HCEC 1CT (cell line): ENCODE results near the gene FBLN2.

Source experiments
- DNase-seq: peaks from one replicate; pipeline ENCODE4 v3.0.0-alpha.2; 2017

Gene FBLN2

DNA sequence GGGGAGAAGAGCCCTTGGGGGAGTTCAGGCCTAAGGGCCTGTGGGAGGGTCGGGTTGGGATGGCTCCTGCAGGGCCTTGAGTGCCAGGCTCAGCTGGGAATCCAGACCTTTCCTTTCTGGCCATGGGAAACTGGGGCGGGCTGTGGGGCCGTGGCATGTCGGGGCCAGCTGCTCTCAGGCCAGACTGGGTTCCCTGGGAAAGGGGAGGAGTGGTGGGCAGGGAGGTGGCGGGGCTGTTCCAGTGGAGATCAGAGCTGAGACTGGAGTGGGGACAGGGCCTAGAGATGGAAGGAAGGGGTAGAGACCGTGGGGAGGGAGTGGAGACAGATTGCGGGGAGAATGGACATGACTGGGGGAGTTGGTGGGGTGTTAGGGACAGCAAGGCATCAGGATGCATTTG lies 20.3 kb downstream of the FBLN2 start:
- no peak for DNase-seq

DNA sequence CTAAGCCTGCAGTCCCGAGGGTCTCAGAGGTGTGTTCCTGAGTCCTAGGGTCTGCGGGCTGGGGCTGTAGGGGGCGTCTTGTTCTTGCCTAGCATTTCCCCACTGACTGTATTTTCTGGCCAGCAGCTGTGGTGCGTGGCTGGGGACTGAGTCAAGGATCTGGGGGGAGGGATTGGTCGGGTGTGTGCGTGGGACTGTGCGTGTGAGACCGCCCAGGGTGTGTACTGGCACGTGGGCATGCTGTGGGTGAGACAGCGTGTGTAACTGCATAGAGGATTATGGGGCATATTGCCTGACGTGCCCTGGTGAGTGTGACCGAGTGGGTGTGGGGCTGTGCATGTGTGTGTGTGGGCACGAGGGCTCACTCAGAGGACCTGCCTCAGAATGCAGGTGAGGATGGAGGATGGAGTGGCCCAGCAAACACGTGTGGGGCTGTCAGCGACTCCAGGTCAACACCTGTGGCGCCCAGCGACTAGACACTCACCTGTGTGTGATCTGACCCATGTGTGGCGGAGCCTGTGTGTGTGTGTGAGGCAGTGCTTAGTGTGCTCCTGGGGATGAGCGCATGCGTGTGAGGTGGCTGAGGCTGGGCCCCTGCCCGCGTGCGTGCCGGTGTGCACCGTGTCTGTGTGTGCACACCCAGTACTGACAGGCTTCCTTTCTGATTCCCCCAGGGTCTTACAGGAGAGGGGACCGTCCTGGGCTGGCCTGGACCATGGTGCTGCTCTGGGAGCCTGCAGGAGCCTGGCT lies 20.9 kb downstream of the FBLN2 start:
- DNase-seq = no peak

DNA sequence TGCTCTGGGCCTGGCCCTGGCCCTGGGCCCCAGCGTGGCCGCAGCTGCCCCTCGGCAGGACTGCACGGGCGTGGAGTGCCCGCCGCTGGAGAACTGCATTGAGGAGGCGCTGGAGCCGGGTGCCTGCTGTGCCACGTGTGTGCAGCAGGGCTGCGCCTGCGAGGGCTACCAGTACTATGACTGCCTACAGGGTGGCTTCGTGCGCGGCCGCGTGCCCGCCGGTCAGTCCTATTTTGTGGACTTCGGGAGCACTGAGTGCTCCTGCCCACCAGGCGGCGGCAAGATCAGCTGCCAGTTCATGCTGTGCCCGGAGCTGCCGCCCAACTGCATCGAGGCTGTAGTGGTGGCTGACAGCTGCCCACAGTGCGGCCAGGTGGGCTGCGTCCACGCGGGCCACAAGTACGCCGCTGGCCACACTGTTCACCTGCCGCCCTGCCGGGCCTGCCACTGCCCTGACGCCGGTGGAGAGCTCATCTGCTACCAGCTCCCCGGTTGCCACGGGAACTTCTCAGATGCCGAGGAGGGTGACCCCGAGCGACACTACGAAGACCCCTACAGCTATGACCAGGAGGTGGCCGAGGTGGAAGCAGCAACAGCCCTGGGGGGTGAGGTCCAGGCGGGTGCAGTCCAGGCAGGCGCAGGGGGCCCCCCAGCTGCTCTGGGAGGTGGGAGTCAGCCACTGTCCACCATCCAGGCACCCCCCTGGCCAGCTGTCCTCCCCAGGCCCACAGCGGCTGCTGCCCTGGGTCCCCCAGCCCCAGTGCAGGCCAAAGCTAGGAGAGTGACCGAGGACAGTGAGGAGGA lies 21.7 kb downstream of the FBLN2 start:
- DNase-seq = no peak

DNA sequence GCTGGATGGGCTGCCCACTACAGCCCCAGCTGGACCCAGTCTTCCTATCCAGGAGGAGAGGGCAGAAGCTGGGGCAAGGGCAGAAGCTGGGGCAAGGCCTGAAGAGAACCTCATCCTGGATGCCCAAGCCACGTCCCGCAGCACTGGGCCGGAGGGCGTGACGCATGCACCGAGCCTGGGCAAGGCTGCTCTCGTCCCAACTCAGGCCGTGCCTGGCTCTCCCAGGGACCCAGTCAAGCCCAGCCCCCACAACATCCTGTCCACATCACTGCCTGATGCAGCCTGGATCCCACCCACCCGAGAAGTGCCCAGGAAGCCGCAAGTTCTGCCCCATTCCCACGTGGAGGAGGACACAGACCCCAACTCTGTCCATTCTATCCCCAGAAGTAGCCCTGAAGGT lies 22.3 kb downstream of the FBLN2 start:
- no peak for DNase-seq

DNA sequence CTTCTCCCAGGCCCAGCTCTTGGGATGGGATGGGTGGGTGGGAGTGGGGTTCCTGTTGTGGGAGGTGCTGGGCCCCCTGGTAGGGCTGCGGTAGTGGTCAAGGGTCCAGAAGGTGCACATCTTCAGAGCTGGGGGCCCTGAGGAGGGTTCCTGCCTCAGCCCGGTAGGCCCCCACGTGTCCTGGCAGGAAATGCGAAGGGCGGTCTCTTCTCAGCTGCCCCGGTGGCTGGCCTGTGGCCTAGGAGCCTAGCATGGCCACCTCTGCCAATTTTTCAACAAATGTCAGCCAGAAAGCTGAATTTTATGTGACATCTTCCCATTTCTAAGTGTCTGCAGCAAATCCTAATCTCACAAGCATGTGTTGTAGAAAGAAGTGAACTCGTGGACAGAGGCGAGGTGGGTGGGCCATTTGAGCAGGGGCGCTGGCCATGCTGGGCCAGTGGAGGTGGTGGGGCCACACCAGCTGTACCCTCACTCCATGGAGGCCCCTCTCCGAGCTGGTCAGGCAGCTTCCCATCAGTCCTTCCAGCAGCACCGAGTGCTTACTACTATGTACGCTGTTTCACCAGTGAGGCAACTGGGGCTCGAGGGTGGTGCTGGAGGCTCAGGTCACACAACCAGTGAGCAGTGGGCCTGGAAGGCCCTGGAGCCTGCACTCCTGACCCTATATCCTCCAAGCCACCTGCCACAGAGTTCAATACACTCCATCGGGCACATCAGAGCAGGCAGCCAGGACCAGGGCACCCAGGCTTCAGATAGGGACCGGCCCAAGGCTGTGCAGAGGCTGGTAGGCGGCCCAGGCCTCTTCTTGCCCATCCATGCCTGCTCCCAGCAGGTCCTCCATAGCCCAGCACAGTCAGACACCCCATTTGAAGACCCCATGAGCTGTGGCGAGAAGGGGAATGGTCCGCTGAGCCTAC lies 23.2 kb downstream of the FBLN2 start:
- no peak for DNase-seq

DNA sequence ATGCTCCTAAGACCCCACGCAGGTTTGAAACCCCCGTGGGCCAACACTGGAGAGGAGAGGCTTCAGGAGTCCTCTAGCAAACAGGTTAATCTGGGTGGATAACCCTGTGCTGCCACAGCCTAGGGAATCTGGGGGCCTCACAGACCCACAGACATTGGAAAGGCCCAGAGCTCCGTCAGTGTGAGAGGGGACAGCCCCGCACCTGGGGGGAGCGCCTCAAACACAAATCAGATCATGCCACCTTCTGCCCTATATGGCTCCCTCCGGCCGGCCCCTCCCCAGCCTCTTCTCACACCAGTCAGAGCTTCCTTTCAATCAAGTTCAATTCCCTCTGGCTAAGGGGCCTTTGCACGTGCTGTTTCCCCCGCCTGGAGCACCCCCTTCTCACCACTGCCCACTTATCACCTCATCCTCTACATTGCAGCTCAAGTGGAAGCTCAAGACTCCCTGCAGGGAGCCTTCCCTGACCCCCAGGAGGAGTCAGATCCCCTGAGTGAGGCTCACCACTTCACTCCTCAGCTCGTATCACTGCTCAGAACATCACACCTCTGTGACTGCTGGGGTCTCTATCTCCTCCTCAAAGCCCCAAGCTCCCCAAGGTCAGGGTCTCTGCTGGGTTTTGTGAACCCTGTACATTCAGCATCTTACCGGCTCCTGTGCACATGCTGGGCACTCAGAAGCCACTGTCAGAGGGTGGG lies 24.1 kb downstream of the FBLN2 start:
- no peak for DNase-seq

DNA sequence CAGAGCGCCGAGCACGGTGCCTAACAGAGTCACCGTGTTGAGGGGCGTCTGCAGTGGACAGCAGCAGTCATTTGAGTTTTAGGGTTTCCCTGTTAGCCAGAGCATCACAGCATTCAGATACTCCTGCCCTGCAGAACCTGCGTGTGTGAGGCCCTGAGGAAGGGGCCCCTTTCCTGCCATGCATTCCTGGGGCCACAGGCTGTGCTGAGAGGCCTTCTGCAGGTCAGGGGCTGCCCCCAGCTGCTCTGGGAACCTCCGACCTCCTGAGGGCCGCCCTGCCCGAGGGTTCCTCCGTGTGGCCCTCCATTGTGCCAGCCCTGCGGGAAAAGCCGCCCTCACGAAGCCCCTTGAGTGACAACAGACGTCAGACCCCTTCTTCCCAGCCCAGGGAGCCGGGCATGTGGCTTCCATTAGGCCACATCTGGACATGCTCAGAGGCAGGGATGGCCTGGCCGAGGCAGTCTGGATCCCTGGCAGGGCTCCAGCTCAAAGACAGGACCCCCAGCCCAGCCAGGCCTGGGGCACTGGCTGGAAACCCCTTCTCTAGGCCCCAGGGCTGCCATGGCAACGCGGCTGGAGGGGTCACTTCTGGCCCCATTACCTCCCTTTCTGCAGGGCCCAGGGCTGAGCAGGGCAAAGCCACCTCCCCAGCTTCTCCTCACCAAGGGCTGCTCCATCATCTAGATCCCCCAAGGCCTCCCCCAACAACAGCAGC lies 25.3 kb downstream of the FBLN2 start:
- DNase-seq = no peak

DNA sequence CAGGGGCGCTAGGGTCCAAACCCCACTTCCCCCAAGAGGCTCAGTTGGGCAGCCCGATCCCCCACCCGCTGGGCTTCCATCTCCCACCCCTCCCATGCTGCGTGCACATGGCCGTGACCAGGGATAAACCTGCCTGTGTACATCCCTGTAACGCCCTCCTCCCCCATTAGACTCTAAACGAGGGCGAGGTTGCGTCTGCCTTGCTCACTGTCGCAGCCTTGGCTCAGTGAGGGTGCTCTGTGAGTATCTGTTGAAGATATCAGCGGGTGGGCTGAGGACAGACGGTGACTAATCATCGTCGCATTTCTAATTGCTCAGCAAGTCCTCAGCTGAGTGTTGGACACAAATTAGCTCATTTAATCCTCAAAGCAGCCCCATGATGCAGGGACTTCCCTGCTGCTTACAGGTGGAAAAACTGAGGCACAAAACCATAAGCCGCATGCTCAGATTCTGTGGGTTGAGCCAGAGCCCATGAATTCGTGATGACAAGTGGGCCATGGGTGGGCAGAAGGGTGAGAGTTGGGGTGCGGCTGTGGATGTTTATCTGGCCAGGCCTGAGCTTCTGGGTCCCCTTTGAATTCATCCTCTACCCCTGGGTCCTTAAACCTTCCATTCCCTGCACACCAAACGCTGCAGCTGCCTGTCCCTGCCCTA lies 26.0 kb downstream of the FBLN2 start:
- no peak for DNase-seq

DNA sequence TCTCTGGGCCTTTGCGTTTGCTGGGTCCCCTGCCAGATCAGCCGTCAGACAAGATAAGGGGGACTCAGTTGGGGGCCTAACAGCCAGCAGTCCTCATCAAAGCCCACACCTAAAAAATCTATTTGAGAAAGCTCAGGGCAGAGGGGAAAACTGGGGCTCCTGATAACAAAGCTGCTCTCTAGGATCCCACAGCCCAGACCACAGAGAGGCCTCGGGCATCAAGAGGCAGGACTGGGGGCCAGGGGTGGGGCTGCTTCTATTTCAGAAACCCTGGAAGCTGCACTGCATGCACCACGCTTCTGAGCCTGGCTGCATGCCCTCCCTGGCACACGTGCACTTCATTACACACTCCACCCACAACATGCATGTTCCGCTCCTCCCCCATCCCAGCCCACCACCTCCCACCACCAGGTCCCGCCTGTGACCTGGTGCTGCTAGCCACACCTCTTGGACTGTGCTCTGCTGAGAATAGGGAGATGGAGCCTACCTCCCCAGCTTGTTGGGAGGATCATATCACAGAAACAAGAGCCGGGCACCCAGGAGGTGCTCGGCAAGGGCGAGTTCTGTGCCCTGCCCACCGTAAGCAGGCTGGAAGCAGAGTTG lies 26.6 kb downstream of the FBLN2 start:
- no peak for DNase-seq

DNA sequence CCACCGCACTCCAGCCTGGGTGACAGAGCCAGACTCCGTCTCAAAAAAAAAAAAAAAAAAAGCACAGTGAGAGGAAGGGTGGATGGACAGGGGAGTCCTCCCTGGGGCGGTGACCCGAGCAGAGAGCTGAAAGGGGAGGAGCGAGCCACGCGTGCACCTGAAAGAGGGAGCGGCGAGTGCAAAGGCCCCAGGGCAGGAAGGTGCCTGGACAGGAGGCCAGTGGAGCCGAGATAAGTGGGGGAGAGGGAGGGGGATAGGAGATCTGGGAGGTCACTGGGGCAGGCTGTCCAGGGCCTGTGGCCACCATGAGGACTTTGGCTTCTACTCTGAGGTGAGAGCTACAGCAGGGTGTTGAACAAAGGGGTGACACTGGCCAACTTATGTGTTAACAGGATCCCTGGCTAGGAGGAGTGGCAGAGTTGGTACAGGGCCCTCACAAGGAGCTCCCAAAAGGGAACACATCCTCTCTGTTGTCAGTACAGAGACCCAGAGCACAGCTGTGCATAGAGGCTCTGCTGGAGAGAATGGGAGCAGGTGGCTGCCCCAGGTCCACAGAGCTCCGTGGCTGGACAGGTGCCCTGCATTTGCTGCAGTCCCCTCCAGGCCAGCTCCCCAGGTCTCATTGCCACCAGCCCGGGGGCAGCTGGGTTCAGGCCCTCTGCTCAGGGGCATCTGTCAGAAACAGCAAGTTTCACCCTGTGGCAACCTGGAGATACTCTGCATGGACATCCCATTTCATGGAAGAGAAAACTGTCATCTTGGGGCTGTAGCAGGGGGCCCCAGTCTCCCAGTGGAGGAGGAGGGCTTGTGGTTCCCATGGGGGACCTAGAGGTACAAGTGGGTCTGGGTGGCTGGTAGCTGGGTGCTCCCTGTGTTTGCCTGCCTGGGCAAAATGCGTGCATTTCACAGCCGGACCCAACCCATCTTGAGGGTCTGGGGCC lies 28.5 kb downstream of the FBLN2 start:
- DNase-seq = no peak

DNA sequence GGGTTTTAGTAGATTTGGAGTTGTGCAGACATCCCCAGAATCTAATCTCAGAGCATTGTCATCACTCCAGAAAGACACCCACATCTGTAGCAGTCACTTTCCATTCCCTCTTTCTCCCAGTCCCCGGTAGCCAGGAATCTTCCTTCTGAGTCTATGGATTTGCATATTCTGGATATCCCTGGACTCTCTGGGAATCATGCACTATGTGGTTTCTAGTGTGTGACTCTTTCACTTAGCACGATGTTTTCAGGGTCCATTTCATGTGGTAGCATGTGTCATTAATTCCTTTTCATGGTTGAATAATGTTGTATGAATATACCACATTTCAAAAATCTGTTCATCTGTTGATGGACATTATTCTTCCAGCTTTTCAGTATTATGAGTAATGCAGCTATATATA lies 29.3 kb downstream of the FBLN2 start:
- DNase-seq = no peak

DNA sequence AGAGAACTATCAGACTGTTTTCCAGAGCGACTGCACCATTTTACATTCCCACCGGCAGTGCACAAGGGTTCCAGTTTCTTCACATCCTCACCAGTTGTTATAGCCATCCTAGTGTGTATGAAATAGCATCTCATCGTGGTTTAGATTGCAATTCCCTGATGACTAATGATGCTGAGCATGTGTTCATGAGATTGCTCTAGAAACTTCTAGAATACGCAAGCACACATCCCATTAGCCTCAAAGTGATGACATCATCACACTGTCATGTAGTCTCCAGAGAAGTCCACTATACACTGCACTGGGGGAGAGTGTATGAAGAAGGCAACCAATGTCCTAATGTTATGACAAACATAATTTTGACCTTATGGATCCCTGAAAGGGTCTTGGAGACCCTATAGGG lies 30.1 kb downstream of the FBLN2 start:
- no peak for DNase-seq

DNA sequence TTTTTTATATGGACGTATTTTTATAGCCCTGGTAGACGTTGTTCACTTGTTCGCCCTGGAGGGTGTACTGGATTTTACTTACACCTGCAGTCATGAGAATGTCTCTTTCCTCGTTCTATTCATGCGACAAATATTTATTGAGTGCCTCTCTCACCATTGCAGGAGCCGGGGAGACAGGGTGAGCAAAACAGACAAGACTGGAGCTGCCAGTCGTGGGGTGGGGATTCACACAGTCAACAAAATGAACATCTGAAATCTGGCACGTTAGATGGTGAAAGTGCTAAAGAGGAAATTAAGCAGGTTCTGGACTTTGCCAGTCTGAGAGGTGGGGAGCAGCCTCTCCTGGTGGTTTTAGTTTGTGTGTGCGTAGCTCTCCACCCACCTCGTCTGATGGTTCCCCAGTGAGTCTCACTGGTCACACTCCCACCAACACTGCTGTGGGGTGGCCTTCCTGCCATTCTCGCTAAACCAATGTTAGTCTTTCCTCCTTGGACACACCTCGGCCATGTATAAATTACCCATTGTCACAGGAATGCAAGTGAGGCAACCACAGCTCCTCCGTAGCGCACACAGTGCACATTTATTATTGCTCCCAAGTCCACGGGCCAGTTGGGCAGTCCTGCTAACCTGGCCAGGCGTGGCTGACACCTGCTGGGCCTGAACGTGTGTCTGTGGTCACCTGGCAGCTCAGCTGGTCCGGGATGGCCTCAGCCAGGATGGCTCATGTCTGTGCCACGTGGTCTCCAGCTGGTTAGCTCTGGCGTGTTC lies 31.5 kb downstream of the FBLN2 start:
- DNase-seq = no peak

DNA sequence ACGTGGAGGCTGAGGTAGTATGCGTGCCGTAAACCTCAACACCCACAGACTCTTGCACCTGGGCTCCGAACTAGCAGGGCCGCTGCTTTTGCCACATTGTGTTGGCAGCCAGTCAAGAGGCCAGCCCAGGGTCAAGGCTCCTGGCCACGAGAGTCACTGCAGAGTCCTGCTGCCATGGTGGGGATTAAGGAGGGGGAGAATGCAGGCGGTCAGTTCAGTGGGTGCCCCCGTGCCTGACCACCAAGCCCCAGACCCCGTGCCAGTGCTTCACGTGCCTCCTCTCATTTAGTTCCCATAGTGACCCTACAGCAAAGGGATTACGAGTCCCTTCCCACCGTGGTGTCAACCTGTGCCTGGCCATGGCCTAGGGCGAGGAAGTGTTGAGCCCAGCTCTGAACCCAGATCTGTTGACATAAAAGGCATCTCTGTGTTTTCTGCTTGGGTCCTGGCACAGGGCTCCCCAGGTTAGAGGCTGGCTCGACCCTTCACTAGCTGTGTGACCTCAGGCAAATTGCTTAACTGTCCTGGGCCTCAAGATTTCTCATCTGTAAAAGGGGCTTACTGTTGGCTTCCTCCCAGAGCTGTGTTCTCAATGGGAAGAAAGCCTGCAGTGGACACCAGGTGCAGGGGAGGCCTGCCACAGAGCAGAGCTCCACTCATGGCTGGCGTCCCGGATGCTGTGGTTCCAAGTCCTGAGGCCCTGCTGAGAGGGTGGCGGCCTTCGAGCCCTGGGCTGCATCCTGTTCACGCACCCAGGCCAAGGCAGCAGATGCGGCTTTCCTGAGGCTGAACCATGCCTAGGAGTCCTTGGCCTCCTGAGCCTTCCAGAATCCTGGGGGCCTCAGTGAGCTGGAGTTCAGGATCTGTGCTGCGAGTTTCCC lies 32.8 kb downstream of the FBLN2 start:
- DNase-seq = no peak

DNA sequence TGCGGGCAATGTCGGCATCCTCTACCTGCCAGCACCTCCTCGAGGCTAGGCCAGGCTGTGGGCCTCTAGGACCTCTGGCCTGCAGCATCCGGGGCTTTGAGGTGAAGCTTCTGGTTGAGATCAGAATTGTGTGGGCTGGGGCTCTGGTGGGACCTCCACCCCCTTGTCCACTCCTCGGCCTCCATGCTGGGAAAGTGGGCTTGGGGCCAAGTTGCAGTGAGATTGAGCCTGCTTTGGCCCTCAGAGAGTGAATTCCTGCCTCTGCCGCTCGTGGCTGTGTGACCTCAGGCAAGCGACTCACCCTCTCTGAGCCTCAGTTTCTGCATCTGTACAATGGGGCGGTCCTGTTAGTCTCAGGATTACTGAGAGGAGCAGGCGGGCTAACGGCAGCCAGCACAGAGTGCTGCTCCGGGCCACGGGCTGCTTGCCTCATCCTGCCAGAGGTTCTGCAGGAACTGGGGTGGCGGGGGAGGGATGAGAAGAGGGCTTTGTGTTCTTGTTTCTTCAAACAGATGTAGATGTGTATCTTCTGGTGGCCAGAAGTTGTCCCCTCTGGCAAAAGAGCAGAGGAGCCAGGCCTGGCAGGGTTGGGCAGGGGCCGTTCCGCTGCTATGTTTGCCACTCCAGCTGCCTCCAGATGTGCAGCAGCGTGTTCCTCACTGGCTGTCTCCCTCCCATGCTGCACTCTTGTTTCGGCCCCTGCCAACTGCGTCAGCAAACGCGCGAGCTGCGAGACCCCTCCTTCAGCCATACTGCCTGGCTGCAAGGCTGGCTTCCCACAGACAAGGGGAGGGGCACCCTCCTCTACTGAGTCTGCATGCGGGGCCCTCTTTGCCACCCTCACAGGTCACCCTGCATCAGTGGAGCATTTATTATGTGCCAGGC lies 33.7 kb downstream of the FBLN2 start:
- DNase-seq = no peak

DNA sequence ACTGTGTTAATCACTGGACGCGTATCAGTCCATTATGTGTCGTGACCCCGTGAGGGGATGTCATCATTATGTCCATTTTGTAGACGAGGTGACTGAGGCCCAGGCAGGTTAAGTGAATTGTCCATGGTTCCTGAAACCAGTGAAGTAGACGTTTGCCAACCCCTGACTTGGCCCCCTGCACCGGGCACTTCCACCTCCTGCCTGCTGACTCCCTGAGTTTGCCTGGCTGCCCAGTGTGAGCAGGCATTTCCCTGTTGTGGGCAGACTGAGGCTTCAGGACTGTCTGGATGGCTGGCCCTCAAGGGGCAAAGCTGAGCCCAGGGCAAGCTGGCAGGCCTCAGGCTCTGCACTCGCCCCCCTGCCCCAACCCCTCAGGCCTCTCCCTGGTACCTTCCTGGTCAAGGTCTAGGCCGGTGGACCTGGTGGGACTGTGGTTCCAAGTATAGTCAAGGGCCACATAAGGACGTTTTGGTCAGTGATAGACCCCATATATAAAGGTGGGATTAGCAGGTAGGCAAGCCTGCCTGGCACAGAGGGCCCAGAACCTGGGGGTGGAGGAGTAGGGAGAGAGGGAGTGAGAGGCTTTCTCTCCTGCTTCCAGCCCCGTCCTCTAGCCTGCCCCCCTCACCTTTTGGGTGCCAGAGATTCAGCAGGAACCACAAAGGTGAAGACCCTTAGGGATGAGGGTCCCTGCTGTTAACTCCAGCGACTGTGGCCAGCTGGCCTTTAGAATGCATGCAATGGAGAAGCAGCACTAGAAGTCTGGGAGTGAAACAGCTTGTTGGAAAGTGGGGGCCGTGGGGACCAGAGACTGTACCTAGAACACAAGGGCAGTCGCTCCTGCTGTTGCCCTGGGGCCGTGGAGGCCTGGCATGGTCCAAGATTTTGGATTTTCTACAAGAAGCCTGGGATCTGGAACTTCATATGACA lies 34.6 kb downstream of the FBLN2 start:
- no peak for DNase-seq
